IPS-15b (cell line): ENCODE results near the gene ANO5.
"Not testable (repeated sequence)": the region's sequence is repeated elsewhere in the genome, so short reads cannot be mapped to it uniquely, and the experiment has no call there.

Experiments used
- H3K27me3 ChIP-seq: one replicate; pipeline ENCODE4 v1.6.1; 2013; ENCODE audit warnings: low read length; ENCODE audit not compliant: control insufficient read depth, insufficient read depth
- H3K36me3 ChIP-seq: one replicate; pipeline ENCODE4 v1.6.1; 2013; ENCODE audit warnings: low read length; ENCODE audit not compliant: control insufficient read depth, insufficient read depth
- H3K4me1 ChIP-seq: one replicate; pipeline ENCODE4 v1.6.1; 2013; ENCODE audit warnings: mild to moderate bottlenecking, low read length; ENCODE audit not compliant: control insufficient read depth, insufficient read depth
- H3K4me3 ChIP-seq: one replicate; pipeline ENCODE4 v1.5.1; 2013; ENCODE audit warnings: low read depth, low read length
- H3K9ac ChIP-seq: one replicate; pipeline ENCODE4 v1.6.1; 2013; ENCODE audit warnings: low read depth, mild to moderate bottlenecking, low read length
- H3K9me3 ChIP-seq: one replicate; pipeline ENCODE4 v1.6.1; 2013; ENCODE audit warnings: mild to moderate bottlenecking, low read length; ENCODE audit not compliant: control insufficient read depth, insufficient read depth

Gene ANO5

GRCh38 chr11:22207162-22207561 is 14.3 kb downstream of the ANO5 start:
- Histone ChIP-seq H3K9me3 (no peaks in the 10 kb centered on the region), H3K36me3 (no peaks in the 10 kb centered on the region), H3K27me3 (no peaks in the 10 kb centered on the region), H3K9ac (no peak overlapping the region), H3K4me3 (no peak overlapping the region), H3K4me1 (no peaks in the 10 kb centered on the region)

GRCh38 chr11:22208151-22208858 is 15.4 kb downstream of the ANO5 start:
- Histone ChIP-seq H3K4me3 (no peak overlapping the region), H3K4me1 (no peaks in the 10 kb centered on the region), H3K9me3 (no peaks in the 10 kb centered on the region), H3K36me3 (no peaks in the 10 kb centered on the region), H3K9ac (no peak overlapping the region), H3K27me3 (no peaks in the 10 kb centered on the region)

- Histone ChIP-seq H3K9me3 (no peaks in the 10 kb centered on the region), H3K36me3 (no peaks in the 10 kb centered on the region), H3K27me3 (no peaks in the 10 kb centered on the region), H3K4me3 (no peak overlapping the region), H3K4me1 (no peaks in the 10 kb centered on the region), H3K9ac (no peak overlapping the region)
These were observed 24.1 kb downstream of the ANO5 start for GRCh38 chr11:22216940-22217339.

DNA sequence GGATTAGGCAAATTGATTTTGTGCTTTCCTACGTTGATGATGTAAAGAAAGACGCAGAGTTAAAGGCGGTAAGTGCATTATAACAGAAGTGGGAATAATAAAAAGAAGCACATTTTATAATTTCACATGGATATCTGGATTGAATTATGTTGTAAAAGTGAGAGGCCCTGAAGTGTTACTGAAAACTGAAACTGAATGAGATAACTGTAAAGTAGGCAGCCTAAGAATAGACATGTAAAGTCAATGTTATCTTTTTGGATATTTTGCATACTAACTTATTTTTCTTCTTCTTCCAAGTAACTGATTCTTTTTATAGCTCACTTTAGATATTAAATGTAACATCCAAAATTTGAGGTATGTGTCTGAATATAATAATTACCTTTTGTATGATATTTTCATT is 28.3 kb downstream of the ANO5 start:
- no peaks in the 10 kb centered on the region for H3K9me3 ChIP-seq
- H3K27me3 ChIP-seq: no peaks in the 10 kb centered on the region
- no peak overlapping the region for H3K4me3 ChIP-seq
- H3K36me3 ChIP-seq: no peaks in the 10 kb centered on the region
- H3K4me1 ChIP-seq: no peaks in the 10 kb centered on the region
- no peak overlapping the region for H3K9ac ChIP-seq

- H3K4me1 ChIP-seq: no peaks in the 10 kb centered on the region
- no peak overlapping the region for H3K4me3 ChIP-seq
- H3K27me3 ChIP-seq: no peaks in the 10 kb centered on the region
- no peaks in the 10 kb centered on the region for H3K36me3 ChIP-seq
- no peaks in the 10 kb centered on the region for H3K9me3 ChIP-seq
- no peak overlapping the region for H3K9ac ChIP-seq
These were observed 32.3 kb downstream of the ANO5 start for GRCh38 chr11:22225190-22225589.

DNA sequence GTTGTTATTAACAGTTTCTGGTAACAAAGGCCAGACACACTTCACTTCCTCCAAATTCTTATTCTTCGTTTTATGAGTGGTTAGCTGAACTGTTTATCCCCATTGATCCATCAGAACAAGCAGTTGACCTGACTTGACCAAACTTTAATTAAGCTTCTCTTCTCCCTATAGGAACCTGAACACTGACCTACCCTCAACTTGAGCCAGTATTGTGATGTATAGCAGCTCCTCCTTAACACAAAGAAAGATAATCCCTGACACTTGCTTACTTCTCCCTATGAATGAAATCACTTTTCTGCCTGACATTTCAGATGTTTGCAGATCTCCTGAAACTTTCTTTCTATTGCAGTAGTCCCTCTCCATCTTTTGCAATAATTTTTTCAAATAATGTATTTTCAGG is 41.9 kb downstream of the ANO5 start:
- H3K9ac ChIP-seq: no peak overlapping the region
- H3K36me3 ChIP-seq: no peaks in the 10 kb centered on the region
- H3K4me1 ChIP-seq: peaks cover 19% of the 10 kb centered on the region
- no peaks in the 10 kb centered on the region for H3K27me3 ChIP-seq
- no peaks in the 10 kb centered on the region for H3K9me3 ChIP-seq
- H3K4me3 ChIP-seq: no peak overlapping the region

- Histone ChIP-seq H3K4me3 (no peak overlapping the region), H3K27me3 (no peaks in the 10 kb centered on the region), H3K9me3 (no peaks in the 10 kb centered on the region), H3K36me3 (no peaks in the 10 kb centered on the region), H3K9ac (no peak overlapping the region), H3K4me1 (no peaks in the 10 kb centered on the region)
These were observed 52.2 kb downstream of the ANO5 start for GRCh38 chr11:22244986-22245592.

- no peaks in the 10 kb centered on the region for H3K4me1 ChIP-seq
- no peaks in the 10 kb centered on the region for H3K36me3 ChIP-seq
- no peaks in the 10 kb centered on the region for H3K27me3 ChIP-seq
- no peak overlapping the region for H3K9ac ChIP-seq
- H3K9me3 ChIP-seq: no peaks in the 10 kb centered on the region
- H3K4me3 ChIP-seq: no peak overlapping the region
These were observed 54.1 kb downstream of the ANO5 start for GRCh38 chr11:22246992-22247391.

- Histone ChIP-seq H3K4me3 (no peak overlapping the region), H3K4me1 (no peaks in the 10 kb centered on the region), H3K27me3 (no peaks in the 10 kb centered on the region)
These were observed 57.0 kb downstream of the ANO5 start for GRCh38 chr11:22249871-22250270.

GRCh38 chr11:22256876-22257275 is 64.0 kb downstream of the ANO5 start:
- Histone ChIP-seq H3K4me1 (no peaks in the 10 kb centered on the region), H3K9ac (no peak overlapping the region), H3K36me3 (no peaks in the 10 kb centered on the region), H3K27me3 (no peaks in the 10 kb centered on the region), H3K9me3 (no peaks in the 10 kb centered on the region), H3K4me3 (no peak overlapping the region)

More at GRCh38 chr11:22249871-22250270, 57.0 kb downstream of the ANO5 start:
- H3K9ac ChIP-seq: no peak overlapping the region
- no peaks in the 10 kb centered on the region for H3K36me3 ChIP-seq
- no peaks in the 10 kb centered on the region for H3K9me3 ChIP-seq

DNA sequence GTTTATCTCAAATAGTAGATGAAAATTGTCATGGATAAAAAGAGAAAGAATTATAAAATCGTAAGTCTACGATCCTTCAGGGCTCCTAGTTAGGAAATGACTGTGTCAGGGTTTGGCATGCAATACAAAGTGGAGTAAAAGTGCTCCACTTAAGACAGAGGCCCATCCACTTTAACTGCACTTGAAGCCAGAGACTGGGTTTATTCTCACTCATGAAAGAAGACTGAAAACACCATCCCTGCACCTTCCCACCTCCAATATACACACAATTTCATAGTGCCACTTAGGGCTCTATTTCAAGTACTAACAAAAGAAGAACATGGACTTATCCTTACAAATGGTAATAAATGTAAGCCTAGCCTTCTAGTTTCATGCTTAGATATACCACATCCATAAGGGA is 70.7 kb downstream of the ANO5 start:
- no peaks in the 10 kb centered on the region for H3K9me3 ChIP-seq
- no peaks in the 10 kb centered on the region for H3K36me3 ChIP-seq
- no peaks in the 10 kb centered on the region for H3K4me1 ChIP-seq
- H3K9ac ChIP-seq: no peak overlapping the region
- no peaks in the 10 kb centered on the region for H3K27me3 ChIP-seq
- no peak overlapping the region for H3K4me3 ChIP-seq

DNA sequence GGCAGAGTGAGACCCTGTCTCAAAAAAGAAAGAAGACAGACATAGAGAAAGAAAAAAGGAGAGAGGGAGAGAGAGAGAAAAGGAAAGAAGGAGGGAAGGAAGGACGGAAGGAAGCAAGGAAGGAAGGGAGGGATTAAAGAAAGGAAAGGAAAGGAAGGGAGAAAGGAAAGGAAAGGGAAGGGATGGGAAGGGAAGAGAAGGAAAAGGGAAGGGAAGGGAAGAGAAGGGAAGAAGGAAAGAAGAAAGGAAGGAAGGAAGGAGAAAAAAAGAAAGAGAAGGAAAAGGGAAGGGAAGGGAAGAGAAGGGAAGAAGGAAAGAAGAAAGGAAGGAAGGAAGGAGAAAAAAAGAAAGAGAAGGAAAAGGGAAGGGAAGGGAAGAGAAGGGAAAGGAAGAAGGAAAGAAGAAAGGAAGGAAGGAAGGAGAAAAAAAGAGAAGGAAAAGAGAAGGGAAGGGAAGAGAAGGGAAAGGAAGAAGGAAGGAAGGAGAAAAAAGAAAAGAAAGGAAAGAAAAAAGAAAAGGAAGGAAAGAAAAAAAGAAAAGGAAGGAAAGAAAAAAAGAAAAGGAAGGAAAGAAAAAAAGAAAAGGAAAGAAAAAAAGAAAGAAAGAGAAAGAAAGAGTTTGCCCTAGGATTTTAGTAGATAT is 76.2 kb downstream of the ANO5 start:
- H3K4me3 ChIP-seq, H3K9me3 ChIP-seq, H3K4me1 ChIP-seq, H3K9ac ChIP-seq, H3K27me3 ChIP-seq, H3K36me3 ChIP-seq: not testable (repeated sequence)
